HUES64 (cell line): ENCODE data around the gene PLEKHA5.

Experiments
- H3K27ac ChIP-seq: 2 replicates; pipeline ENCODE4 v1.7.0; 2013; ENCODE audit warnings: low read depth, low read length, inconsistent platforms
- H3K27me3 ChIP-seq: 2 replicates; pipeline ENCODE4 v1.6.1; 2013; ENCODE audit warnings: mild to moderate bottlenecking, low read length; ENCODE audit not compliant: insufficient read depth
- H3K36me3 ChIP-seq: 2 replicates; pipeline ENCODE4 v1.6.1; 2013; ENCODE audit warnings: mild to moderate bottlenecking, low read length; ENCODE audit not compliant: insufficient read depth
- H3K4me1 ChIP-seq: 2 replicates; pipeline ENCODE4 v1.6.1; 2013; ENCODE audit warnings: mild to moderate bottlenecking, low read length, moderate library complexity; ENCODE audit not compliant: insufficient read depth
- H3K4me3 ChIP-seq: 2 replicates; pipeline ENCODE4 v1.5.1; 2013; ENCODE audit warnings: mild to moderate bottlenecking, low read length, moderate library complexity
- H3K9ac ChIP-seq: 2 replicates; pipeline ENCODE4 v1.6.1; 2013; ENCODE audit warnings: mild to moderate bottlenecking, low read depth, low read length
- H3K9me3 ChIP-seq: 2 replicates; pipeline ENCODE4 v1.6.1; 2013; ENCODE audit warnings: low read depth, low read length; ENCODE audit not compliant: insufficient read depth
- WGBS: fragments of 150-250, 120-280 bp; methylation state at CpG from one replicate; pipeline ENCODE4 v1.1.7; 2013; ENCODE audit warnings: missing lambda C conversion rate; 5-methylcytosine and 5-hydroxymethylcytosine counted together

PLEKHA5 gene

GRCh38 chr12:19148860-19149259 lies 19.3 kb downstream of the PLEKHA5 start:
- peaks cover 81% of the 10 kb centered on the region for H3K36me3 ChIP-seq
- H3K27ac ChIP-seq, result no peak overlapping the region
- peaks cover 14% of the 10 kb centered on the region for H3K4me1 ChIP-seq
- no peak overlapping the region for H3K4me3 ChIP-seq
- H3K9me3 ChIP-seq, result no peaks in the 10 kb centered on the region
- H3K27me3 ChIP-seq, result no peaks in the 10 kb centered on the region
- H3K9ac ChIP-seq, result no peak overlapping the region

GRCh38 chr12:19150273-19150900 lies 20.9 kb downstream of the PLEKHA5 start:
- no peak overlapping the region for H3K4me3 ChIP-seq
- WGBS, result 90% methylated on average over 2 of the region's 2 CpGs
- H3K9me3 ChIP-seq, result no peaks in the 10 kb centered on the region
- peaks cover 29% of the 10 kb centered on the region for H3K4me1 ChIP-seq
- no peak overlapping the region for H3K27ac ChIP-seq
- no peaks in the 10 kb centered on the region for H3K27me3 ChIP-seq
- no peak overlapping the region for H3K9ac ChIP-seq
- H3K36me3 ChIP-seq, result peaks cover 72% of the 10 kb centered on the region

- Histone ChIP-seq H3K9ac (no peak overlapping the region), H3K36me3 (peaks cover 71% of the 10 kb centered on the region), H3K27me3 (no peaks in the 10 kb centered on the region), H3K4me3 (no peak overlapping the region), H3K9me3 (no peaks in the 10 kb centered on the region), H3K27ac (no peak overlapping the region), H3K4me1 (peaks cover 36% of the 10 kb centered on the region)
- 95% methylated on average over 1 of the region's 1 CpG for WGBS
Measured at GRCh38 chr12:19151298-19151697, 21.8 kb downstream of the PLEKHA5 start.

GRCh38 chr12:19153396-19153795 lies 23.9 kb downstream of the PLEKHA5 start:
- Histone ChIP-seq H3K27ac (no peak overlapping the region), H3K9ac (no peak overlapping the region), H3K36me3 (peaks cover 66% of the 10 kb centered on the region), H3K9me3 (no peaks in the 10 kb centered on the region), H3K27me3 (no peaks in the 10 kb centered on the region), H3K4me1 (peaks cover 36% of the 10 kb centered on the region), H3K4me3 (no peak overlapping the region)
- WGBS, result 43% methylated on average over 2 of the region's 2 CpGs

- WGBS, result 89% methylated on average over 1 of the region's 2 CpGs
- H3K36me3 ChIP-seq, result peaks cover 54% of the 10 kb centered on the region
- H3K9me3 ChIP-seq, result no peaks in the 10 kb centered on the region
- H3K27ac ChIP-seq, result no peak overlapping the region
- H3K4me1 ChIP-seq, result peaks cover 36% of the 10 kb centered on the region
- H3K4me3 ChIP-seq, result no peak overlapping the region
- H3K27me3 ChIP-seq, result no peaks in the 10 kb centered on the region
- no peak overlapping the region for H3K9ac ChIP-seq
Measured at GRCh38 chr12:19154686-19155085, 25.2 kb downstream of the PLEKHA5 start.

GRCh38 chr12:19155981-19156734 lies 26.6 kb downstream of the PLEKHA5 start:
- WGBS, result 92% methylated on average over 5 of the region's 5 CpGs
- Histone ChIP-seq H3K9me3 (no peaks in the 10 kb centered on the region), H3K27me3 (no peaks in the 10 kb centered on the region), H3K27ac (no peak overlapping the region), H3K4me1 (peaks cover 36% of the 10 kb centered on the region), H3K4me3 (no peak overlapping the region), H3K36me3 (peaks cover 44% of the 10 kb centered on the region), H3K9ac (no peak overlapping the region)

- no peaks in the 10 kb centered on the region for H3K9me3 ChIP-seq
- H3K4me1 ChIP-seq, result peaks cover 21% of the 10 kb centered on the region
- H3K9ac ChIP-seq, result no peak overlapping the region
- no peak overlapping the region for H3K27ac ChIP-seq
- no peak overlapping the region for H3K4me3 ChIP-seq
- WGBS, result 100% methylated on average over 1 of the region's 1 CpG
- H3K27me3 ChIP-seq, result no peaks in the 10 kb centered on the region
- H3K36me3 ChIP-seq, result peaks cover 27% of the 10 kb centered on the region
Measured at GRCh38 chr12:19158923-19159322, 29.4 kb downstream of the PLEKHA5 start.

- peaks cover 16% of the 10 kb centered on the region for H3K4me1 ChIP-seq
- H3K27me3 ChIP-seq, result no peaks in the 10 kb centered on the region
- 95% methylated on average over 5 of the region's 5 CpGs for WGBS
- H3K9ac ChIP-seq, result no peak overlapping the region
- H3K36me3 ChIP-seq, result peaks cover 15% of the 10 kb centered on the region
- H3K9me3 ChIP-seq, result no peaks in the 10 kb centered on the region
- H3K27ac ChIP-seq, result no peak overlapping the region
- H3K4me3 ChIP-seq, result no peak overlapping the region
Measured at GRCh38 chr12:19161216-19161615, 31.7 kb downstream of the PLEKHA5 start.

- WGBS, result 93% methylated on average over 2 of the region's 2 CpGs
- Histone ChIP-seq H3K9me3 (no peaks in the 10 kb centered on the region), H3K27ac (no peak overlapping the region), H3K36me3 (peaks cover 3% of the 10 kb centered on the region; the same call in 1 of the 2 replicates), H3K27me3 (no peaks in the 10 kb centered on the region), H3K4me1 (peaks cover 48% of the 10 kb centered on the region), H3K4me3 (no peak overlapping the region), H3K9ac (no peak overlapping the region)
Measured at GRCh38 chr12:19165451-19165850, 35.9 kb downstream of the PLEKHA5 start.

- no peak overlapping the region for H3K4me3 ChIP-seq
- peaks cover under 1% of the 10 kb centered on the region; the same call in 1 of the 2 replicates for H3K36me3 ChIP-seq
- H3K27me3 ChIP-seq, result no peaks in the 10 kb centered on the region
- H3K9me3 ChIP-seq, result no peaks in the 10 kb centered on the region
- H3K9ac ChIP-seq, result no peak overlapping the region
- WGBS, result 92% methylated on average over 5 of the region's 5 CpGs
- H3K4me1 ChIP-seq, result peaks cover 48% of the 10 kb centered on the region
- H3K27ac ChIP-seq, result no peak overlapping the region
Measured at GRCh38 chr12:19166387-19166786, 36.9 kb downstream of the PLEKHA5 start.

- H3K9me3 ChIP-seq, result no peaks in the 10 kb centered on the region
- no peaks in the 10 kb centered on the region for H3K27me3 ChIP-seq
- no peak overlapping the region for H3K9ac ChIP-seq
- H3K4me3 ChIP-seq, result no peak overlapping the region
- H3K36me3 ChIP-seq, result 0 out of 2 replicates have a peak, but pooled peaks cover 2% of the 10 kb centered on the region
- WGBS, result 78% methylated on average over 1 of the region's 2 CpGs
- H3K27ac ChIP-seq, result no peak overlapping the region
- peaks cover 48% of the 10 kb centered on the region for H3K4me1 ChIP-seq
Measured at GRCh38 chr12:19166956-19167355, 37.4 kb downstream of the PLEKHA5 start.
